Ishikawa (cell line): ENCODE results near the gene MEGF11.

Source experiments
- CEBPB ChIP-seq: IDR thresholded peaks from 2 replicates; pipeline ENCODE4 v1.6.1; 2012
- CREB1 ChIP-seq: IDR thresholded peaks from 2 replicates; pipeline ENCODE4 v1.6.1; 2012; ENCODE audit warnings: low read depth
- EGR1 ChIP-seq: IDR thresholded peaks from 2 replicates; pipeline ENCODE4 v1.6.1; 2012
- EP300 ChIP-seq: IDR thresholded peaks from 2 replicates; pipeline ENCODE4 v1.6.1; 2012; ENCODE audit warnings: borderline replicate concordance
- FOXM1 ChIP-seq: IDR thresholded peaks from 2 replicates; pipeline ENCODE4 v1.6.1; 2012; ENCODE audit warnings: low read depth, borderline replicate concordance
- MAX ChIP-seq: IDR thresholded peaks from 2 replicates; pipeline ENCODE4 v1.6.1; 2012
- NFIC ChIP-seq: IDR thresholded peaks from 2 replicates; pipeline ENCODE4 v1.6.1; 2012
- RAD21 ChIP-seq: IDR thresholded peaks from 2 replicates; pipeline ENCODE4 v1.6.1; 2012; ENCODE audit warnings: low read depth
- REST ChIP-seq: IDR thresholded peaks from 2 replicates; pipeline ENCODE4 v1.6.1; 2012; ENCODE audit warnings: low read depth, mild to moderate bottlenecking
- TAF1 ChIP-seq: IDR thresholded peaks from 2 replicates; pipeline ENCODE4 v1.6.1; 2012; ENCODE audit warnings: low read depth, mild to moderate bottlenecking
- TCF12 ChIP-seq: IDR thresholded peaks from 2 replicates; pipeline ENCODE4 v1.6.1; 2012; ENCODE audit warnings: low read depth
- TEAD4 ChIP-seq: IDR thresholded peaks from 2 replicates; pipeline ENCODE4 v1.6.1; 2012
- YY1 ChIP-seq: IDR thresholded peaks from 2 replicates; pipeline ENCODE4 v1.6.1; 2012; ENCODE audit warnings: low read depth
- ZBTB7A ChIP-seq: IDR thresholded peaks from 2 replicates; pipeline ENCODE4 v1.6.1; 2012; ENCODE audit warnings: low read depth
- TF ChIP-seq, protein P1 (sequence below): IDR thresholded peaks from 2 replicates; pipeline ENCODE4 v1.6.1; 2012

The MEGF11 gene

GRCh38 chr15:65906396-65906795 is 347.2 kb downstream of the MEGF11 start:
- TF ChIP-seq TAF1: no peak
- TF ChIP-seq EP300: no peak
- no peak for TF ChIP-seq ZBTB7A
- TF ChIP-seq YY1: no peak
- no peak for TF ChIP-seq TEAD4
- TF ChIP-seq NFIC: no peak
- no peak for TF ChIP-seq REST
- TF ChIP-seq FOXM1: no peak
- no peak for TF ChIP-seq CEBPB
- TF ChIP-seq EGR1: no peak
- TF ChIP-seq, protein P1, sequence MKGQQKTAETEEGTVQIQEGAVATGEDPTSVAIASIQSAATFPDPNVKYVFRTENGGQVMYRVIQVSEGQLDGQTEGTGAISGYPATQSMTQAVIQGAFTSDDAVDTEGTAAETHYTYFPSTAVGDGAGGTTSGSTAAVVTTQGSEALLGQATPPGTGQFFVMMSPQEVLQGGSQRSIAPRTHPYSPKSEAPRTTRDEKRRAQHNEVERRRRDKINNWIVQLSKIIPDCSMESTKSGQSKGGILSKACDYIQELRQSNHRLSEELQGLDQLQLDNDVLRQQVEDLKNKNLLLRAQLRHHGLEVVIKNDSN: no peak
- no peak for TF ChIP-seq CREB1
- TF ChIP-seq RAD21: no peak

- TF ChIP-seq YY1 (no peak), TCF12 (no peak), CREB1 (no peak), EGR1 (no peak), TAF1 (no peak), RAD21 (no peak), TEAD4 (no peak), ZBTB7A (no peak), NFIC (no peak), MAX (no peak)
- TF ChIP-seq, protein P1: no peak
Measured at GRCh38 chr15:65904301-65904700, 349.2 kb downstream of the MEGF11 start.

GRCh38 chr15:65903296-65904073 is 350.1 kb downstream of the MEGF11 start:
- TF ChIP-seq MAX (no peak), NFIC (no peak), EGR1 (no peak), ZBTB7A (no peak), REST (no peak)
- TF ChIP-seq, protein P1: no peak

DNA sequence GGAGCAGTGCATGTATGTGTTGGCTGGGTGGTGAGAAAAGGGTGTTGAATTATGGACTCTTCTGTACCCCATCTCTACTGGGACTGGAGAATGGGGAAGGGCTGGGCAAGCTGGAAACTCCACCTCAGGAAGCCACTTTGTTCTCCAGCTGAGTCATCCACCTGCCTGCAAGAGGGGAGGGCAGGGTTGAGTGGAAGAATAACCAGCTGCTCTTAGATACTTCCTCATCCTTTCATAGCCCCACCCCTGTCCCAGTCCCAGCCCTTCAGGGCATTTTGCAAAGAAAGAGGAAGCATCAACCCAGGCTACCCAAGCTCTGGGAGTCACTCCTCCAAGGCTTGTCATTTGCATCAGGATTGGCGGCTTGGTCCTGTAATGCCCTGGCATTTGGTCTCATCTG is 351.2 kb downstream of the MEGF11 start:
- TF ChIP-seq MAX (no peak), ZBTB7A (no peak), CEBPB (no peak), TCF12 (no peak), FOXM1 (no peak), EP300 (no peak), TAF1 (no peak)
- TF ChIP-seq, protein P1: no peak

- TF ChIP-seq MAX: no peak
- no peak for TF ChIP-seq EP300
- TF ChIP-seq YY1: no peak
- TF ChIP-seq REST: no peak
- no peak for TF ChIP-seq RAD21
- no peak for TF ChIP-seq TAF1
Measured at GRCh38 chr15:65901836-65902235, 351.7 kb downstream of the MEGF11 start.
